Choroid plexus epithelial cell (primary cell): ENCODE data around the gene LMOD3.

ENCODE experiments used
- DNase-seq: peaks from one replicate; pipeline ENCODE4 v3.0.0-alpha.2; 2010; ENCODE audit warnings: low read depth
- H3K4me3 ChIP-seq: 2 replicates; pipeline ENCODE4 v1.5.1; 2011; ENCODE audit warnings: low read depth, mild to moderate bottlenecking, control low read depth, low read length, moderate library complexity
- TF ChIP-seq, protein P1 (sequence below): conservative IDR thresholded peaks from 2 replicates; pipeline ENCODE4 v1.5.1; 2011; ENCODE audit warnings: low read depth, mild to moderate bottlenecking, control low read depth, inconsistent platforms, low read length, moderate library complexity

The LMOD3 gene

DNA sequence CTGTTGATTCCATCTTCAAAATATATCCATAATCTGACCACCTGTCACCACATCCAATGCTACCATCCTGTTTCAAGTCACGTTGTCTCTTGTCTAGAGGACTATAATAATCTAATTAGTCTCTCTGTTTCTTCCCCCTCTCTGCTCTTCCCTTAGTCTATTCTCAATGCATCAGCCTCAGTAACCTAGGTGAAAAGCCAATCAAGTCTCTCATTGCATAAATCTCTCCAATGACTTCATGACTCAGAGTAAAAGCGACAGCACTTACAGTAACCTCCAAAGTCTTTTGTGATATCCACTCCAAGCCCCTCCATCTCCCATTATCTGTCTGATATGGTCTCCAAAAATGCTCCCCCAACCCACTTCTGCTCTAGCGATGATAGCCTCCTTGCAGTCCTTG, 49.5 kb downstream of the LMOD3 start:
- TF ChIP-seq, protein P1, sequence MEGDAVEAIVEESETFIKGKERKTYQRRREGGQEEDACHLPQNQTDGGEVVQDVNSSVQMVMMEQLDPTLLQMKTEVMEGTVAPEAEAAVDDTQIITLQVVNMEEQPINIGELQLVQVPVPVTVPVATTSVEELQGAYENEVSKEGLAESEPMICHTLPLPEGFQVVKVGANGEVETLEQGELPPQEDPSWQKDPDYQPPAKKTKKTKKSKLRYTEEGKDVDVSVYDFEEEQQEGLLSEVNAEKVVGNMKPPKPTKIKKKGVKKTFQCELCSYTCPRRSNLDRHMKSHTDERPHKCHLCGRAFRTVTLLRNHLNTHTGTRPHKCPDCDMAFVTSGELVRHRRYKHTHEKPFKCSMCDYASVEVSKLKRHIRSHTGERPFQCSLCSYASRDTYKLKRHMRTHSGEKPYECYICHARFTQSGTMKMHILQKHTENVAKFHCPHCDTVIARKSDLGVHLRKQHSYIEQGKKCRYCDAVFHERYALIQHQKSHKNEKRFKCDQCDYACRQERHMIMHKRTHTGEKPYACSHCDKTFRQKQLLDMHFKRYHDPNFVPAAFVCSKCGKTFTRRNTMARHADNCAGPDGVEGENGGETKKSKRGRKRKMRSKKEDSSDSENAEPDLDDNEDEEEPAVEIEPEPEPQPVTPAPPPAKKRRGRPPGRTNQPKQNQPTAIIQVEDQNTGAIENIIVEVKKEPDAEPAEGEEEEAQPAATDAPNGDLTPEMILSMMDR: no peak
- DNase-seq: no peak
- H3K4me3 ChIP-seq: no peak overlapping the region

DNA sequence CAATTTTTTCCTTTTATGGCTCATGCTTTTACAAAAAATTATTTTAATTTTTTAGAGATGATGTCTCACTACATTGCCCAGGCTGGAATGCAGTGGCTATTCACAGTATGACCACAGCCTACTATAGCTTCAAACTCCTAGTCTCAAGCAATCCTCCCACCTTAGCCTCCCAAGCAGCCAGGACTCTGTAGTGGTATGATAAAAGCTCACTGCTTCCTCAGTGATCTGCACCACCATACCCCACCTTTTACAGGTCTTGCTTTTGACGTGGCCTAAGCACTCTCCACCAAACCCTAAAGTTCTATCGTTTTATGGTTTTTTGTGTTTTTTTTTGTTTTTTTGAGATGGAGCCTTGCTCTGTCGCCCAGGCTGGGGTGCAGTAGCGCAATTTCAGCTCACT, 56.3 kb downstream of the LMOD3 start:
- no peak overlapping the region for H3K4me3 ChIP-seq
- DNase-seq: no peak
- TF ChIP-seq, protein P1: no peak

DNA sequence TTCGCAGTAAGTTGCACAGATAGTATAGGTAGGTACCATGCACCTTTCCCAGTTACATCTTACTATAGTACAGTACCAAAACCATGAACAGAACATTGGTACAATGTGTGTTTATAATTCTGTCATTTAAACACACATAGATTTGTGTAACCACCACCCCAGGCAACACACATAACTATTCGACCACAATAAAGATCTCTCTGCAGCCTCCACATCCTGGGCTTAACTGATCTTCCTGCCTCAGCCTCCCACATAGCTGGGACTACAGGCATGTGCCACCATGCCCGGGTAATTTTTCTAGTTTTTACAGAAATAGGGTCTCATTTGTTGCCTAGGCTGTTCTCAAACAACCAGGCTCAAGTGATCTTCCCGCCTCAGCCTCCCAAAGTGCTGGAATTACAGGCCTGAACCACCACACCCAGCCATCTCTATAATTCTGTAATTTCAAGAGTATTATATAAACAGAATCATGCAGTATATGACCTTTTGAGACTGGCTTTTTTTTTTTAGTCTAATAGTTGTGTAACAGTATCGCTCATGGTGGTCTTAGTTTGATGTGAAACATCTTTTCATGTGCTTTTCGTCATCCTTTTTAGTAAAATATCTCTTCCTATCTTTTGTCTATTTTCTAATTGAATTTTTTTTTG, 57.0 kb downstream of the LMOD3 start:
- TF ChIP-seq, protein P1: no peak
- H3K4me3 ChIP-seq: no peak overlapping the region
- DNase-seq: no peak

DNA sequence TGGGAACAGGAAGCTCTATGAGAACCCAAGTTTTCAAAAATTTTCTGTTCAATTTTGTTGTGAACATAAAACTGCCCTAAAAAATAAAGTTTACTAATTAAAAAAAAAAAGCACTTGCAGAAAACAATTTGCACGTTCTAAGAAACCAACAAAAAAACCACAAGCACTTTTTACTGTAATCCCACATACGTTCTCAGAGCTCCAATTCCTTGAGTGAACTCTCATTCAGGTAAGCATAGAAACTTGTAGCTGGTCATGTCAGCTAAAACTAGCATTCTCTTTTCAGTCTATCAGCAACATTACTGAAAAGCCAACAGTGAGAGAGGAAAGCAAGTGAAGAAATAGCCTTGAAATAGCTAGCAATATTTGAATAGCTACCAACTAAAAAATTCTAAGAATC, 58.8 kb downstream of the LMOD3 start:
- no peak overlapping the region for H3K4me3 ChIP-seq
- TF ChIP-seq, protein P1: no peak
- DNase-seq: no peak

DNA sequence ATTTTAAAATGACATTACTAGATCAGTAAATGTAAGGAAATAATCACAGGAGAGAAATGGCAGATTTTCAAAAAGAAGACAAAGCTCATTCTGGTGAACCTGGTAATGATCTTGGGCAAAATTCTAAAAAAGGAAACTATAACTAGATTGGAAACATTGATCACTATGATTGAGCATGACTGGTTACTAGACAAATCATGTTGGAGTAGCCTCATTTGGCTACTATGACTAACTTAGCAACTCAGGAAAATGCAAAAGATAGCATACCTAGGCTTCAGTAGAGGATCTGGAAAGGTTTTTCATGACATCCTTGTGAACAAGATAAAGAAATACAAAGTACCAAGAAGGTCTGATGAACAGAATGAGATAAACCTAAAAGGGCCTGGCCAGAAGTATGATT, 62.7 kb downstream of the LMOD3 start:
- TF ChIP-seq, protein P1: no peak
- H3K4me3 ChIP-seq: no peak overlapping the region

DNA sequence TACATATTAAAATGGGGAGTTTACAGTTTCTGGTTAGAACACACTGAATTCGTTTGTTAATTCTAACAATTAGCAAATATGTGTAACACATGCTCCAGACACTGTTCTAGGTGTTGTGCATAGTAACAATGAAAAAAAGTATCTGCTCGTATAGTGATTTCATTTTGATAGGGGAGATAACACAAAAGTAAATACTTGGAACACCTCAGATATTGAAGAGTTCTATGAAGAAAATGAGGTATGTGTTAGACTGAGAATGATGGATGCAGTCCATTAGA, 63.5 kb downstream of the LMOD3 start:
- H3K4me3 ChIP-seq: no peak overlapping the region
- TF ChIP-seq, protein P1: no peak
- DNase-seq: no peak

More for the DNA sequence above, 62.7 kb downstream of the LMOD3 start:
- no peak for DNase-seq

DNA sequence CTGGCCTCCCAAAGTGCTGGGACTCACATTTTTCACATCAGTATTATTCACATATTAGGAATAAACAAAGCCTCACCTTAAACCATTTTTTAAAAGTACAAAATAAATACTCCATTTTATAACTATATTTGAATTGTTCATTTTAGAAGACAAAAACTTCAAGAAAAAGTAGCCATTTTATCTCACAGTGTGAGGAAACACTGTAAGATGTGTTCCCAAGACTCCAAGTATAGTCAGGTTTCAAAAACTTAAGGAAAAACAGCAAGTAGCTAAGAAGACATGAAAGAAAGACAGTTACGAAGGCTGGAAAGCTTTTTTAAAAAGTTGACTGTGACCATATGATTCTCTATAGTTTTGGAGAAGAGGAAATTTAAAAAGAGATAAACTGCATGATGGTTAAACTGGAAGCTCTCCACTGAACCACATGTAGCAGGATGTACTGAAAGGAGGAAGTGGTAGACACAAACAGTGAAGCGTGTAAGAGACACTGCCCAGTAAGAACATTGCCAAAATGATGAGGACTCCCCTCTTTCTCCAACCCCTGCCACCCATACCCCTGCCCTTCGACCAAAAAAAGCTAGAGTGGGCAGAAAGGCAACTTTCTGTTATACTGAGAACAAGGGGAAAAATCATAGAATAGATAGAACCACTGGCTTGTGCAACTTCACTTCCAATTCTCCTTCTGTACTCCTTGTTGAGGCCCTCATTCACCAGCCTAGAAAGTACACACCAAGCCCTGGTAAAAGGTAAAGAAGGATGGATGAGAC, 64.0 kb downstream of the LMOD3 start:
- TF ChIP-seq, protein P1: no peak
- no peak overlapping the region for H3K4me3 ChIP-seq
- DNase-seq: no peak
